ENCODE data around the gene CACNA1C. TPM values are rescaled to one million over a fixed set of nuclear protein-coding genes. Genes with fewer than 3 reads are reported as not detected.

CACNA1C gene
- total RNA-seq, 4 donors from 2014 or later: 2.9 to 5.3 (median 4.3) TPM

- no peak for TF ChIP-seq CTCF (IDR thresholded peaks at IDR 0.05; ENCODE audit: low read depth)
These were observed 621.4 kb downstream of the CACNA1C start for GRCh38 chr12:2673966-2674810.

GRCh38 chr12:2675776-2676175 is 623.0 kb downstream of the CACNA1C start:
- no peak for TF ChIP-seq CTCF (IDR thresholded peaks at IDR 0.05; ENCODE audit: low read depth)

- no peak for TF ChIP-seq CTCF (IDR thresholded peaks at IDR 0.05; ENCODE audit: low read depth)
These were observed 624.5 kb downstream of the CACNA1C start for GRCh38 chr12:2677142-2677880.

GRCh38 chr12:2678426-2678825 is 625.6 kb downstream of the CACNA1C start:
- TF ChIP-seq CTCF (IDR thresholded peaks at IDR 0.05; ENCODE audit: low read depth): no peak

GRCh38 chr12:2679068-2679815 is 626.5 kb downstream of the CACNA1C start:
- TF ChIP-seq CTCF (IDR thresholded peaks at IDR 0.05; ENCODE audit: low read depth): no peak

- no peak for TF ChIP-seq CTCF (IDR thresholded peaks at IDR 0.05; ENCODE audit: low read depth)
These were observed 627.3 kb downstream of the CACNA1C start for GRCh38 chr12:2679816-2680675.
